Mesenchymal stem cell (in vitro differentiated cells and primary cell): Measurements from ENCODE around the gene LCP1.
A peak's percentile ranks its signal among the peaks of the same experiment; 100 is the strongest.

Source experiments
- DNase-seq: peaks from one replicate; pipeline ENCODE4 v3.0.0-alpha.2; 2013
- H2AFZ ChIP-seq: one replicate; pipeline ENCODE4 v1.6.1; 2013; ENCODE audit warnings: low read depth, mild to moderate bottlenecking, control low read depth, inconsistent platforms, low read length, moderate library complexity
- H2AK5ac ChIP-seq: 2 replicates; pipeline ENCODE4 v1.6.1; 2013; ENCODE audit warnings: low read length, moderate library complexity, mild to moderate bottlenecking, inconsistent platforms; ENCODE audit not compliant: severe bottlenecking
- H2BK120ac ChIP-seq: one replicate; pipeline ENCODE4 v1.6.1; 2013; ENCODE audit warnings: low read depth, mild to moderate bottlenecking, inconsistent platforms, low read length, moderate library complexity
- H2BK12ac ChIP-seq, 2 experiments: one replicate each; pipeline ENCODE4 v1.6.1; 2013; ENCODE audit warnings: inconsistent platforms in 2 of 2, low read length in 2 of 2, mild to moderate bottlenecking in 2 of 2, moderate library complexity in 2 of 2, control low read depth in 1 of 2
- H2BK15ac ChIP-seq: one replicate; pipeline ENCODE4 v1.6.1; 2013; ENCODE audit warnings: mild to moderate bottlenecking, low read depth, inconsistent platforms; ENCODE audit not compliant: poor library complexity, severe bottlenecking
- H2BK5ac ChIP-seq: 2 replicates; pipeline ENCODE4 v1.6.1; 2013; ENCODE audit warnings: low read depth, mild to moderate bottlenecking, low read length, control low read depth, inconsistent platforms; ENCODE audit not compliant: poor library complexity, severe bottlenecking
- H3K14ac ChIP-seq, 2 experiments: one replicate each; pipeline ENCODE4 v1.6.1; 2013; ENCODE audit warnings: inconsistent platforms in 2 of 2, low read length in 2 of 2, control low read depth in 1 of 2, mild to moderate bottlenecking in 1 of 2, moderate library complexity in 1 of 2
- H3K18ac ChIP-seq, 2 experiments: one replicate each; pipeline ENCODE4 v1.6.1; 2013; ENCODE audit warnings: inconsistent platforms in 2 of 2, low read length in 2 of 2, control low read depth in 1 of 2, low read depth in 1 of 2, mild to moderate bottlenecking in 1 of 2
- H3K23ac ChIP-seq, 2 experiments: one replicate each; pipeline ENCODE4 v1.6.1; 2013; ENCODE audit warnings: inconsistent platforms in 2 of 2, low read length in 2 of 2, mild to moderate bottlenecking in 2 of 2, moderate library complexity in 2 of 2, control low read depth in 1 of 2
- H3K27ac ChIP-seq: 2 replicates; pipeline ENCODE4 v1.5.1; 2013; ENCODE audit warnings: mild to moderate bottlenecking, moderate library complexity, low read length, control low read depth, inconsistent platforms; ENCODE audit not compliant: poor library complexity, severe bottlenecking
- H3K27me3 ChIP-seq, 2 experiments: 2 replicates each; pipeline versions ENCODE4 v1.6.1 to v1.7.0; 2013; ENCODE audit warnings: low read length in 2 of 2, mild to moderate bottlenecking in 2 of 2, moderate library complexity in 2 of 2, control low read depth in 1 of 2, inconsistent platforms in 1 of 2; ENCODE audit not compliant: control insufficient read depth in 1 of 2, insufficient read depth in 1 of 2
- H3K36me3 ChIP-seq, 2 experiments: 2 replicates each; pipeline versions ENCODE4 v1.6.1 to v1.7.0; 2013; ENCODE audit warnings: low read length in 2 of 2, control low read depth in 1 of 2, inconsistent platforms in 1 of 2, low read depth in 1 of 2, mild to moderate bottlenecking in 1 of 2; ENCODE audit not compliant: insufficient read depth in 2 of 2, control insufficient read depth in 1 of 2
- H3K4ac ChIP-seq, 2 experiments: one replicate each; pipeline ENCODE4 v1.6.1; 2013; ENCODE audit warnings: inconsistent platforms in 2 of 2, low read length in 2 of 2, mild to moderate bottlenecking in 2 of 2, moderate library complexity in 2 of 2, control low read depth in 1 of 2, low read depth in 1 of 2
- H3K4me1 ChIP-seq: 2 replicates; pipeline ENCODE4 v1.6.1; 2013; ENCODE audit warnings: low read depth, low read length, control low read depth; ENCODE audit not compliant: control insufficient read depth, insufficient read depth
- H3K4me2 ChIP-seq: 2 replicates; pipeline ENCODE4 v1.6.1; 2013; ENCODE audit warnings: low read length, mild to moderate bottlenecking, inconsistent platforms; ENCODE audit not compliant: poor library complexity, severe bottlenecking
- H3K4me3 ChIP-seq, 2 experiments: 2 replicates each; pipeline versions ENCODE4 v1.5.1 to v1.7.0; 2013; ENCODE audit warnings: low read length in 2 of 2, mild to moderate bottlenecking in 2 of 2, control low read depth in 1 of 2, low read depth in 1 of 2; ENCODE audit not compliant: insufficient read depth in 1 of 2
- H3K79me1 ChIP-seq: replicated peaks from 2 replicates; pipeline ENCODE4 v1.6.1; 2013; ENCODE audit warnings: mild to moderate bottlenecking, control low read depth, low read length, inconsistent platforms; ENCODE audit not compliant: poor library complexity, severe bottlenecking
- H3K9ac ChIP-seq: 2 replicates; pipeline ENCODE4 v1.7.0; 2013; ENCODE audit warnings: mild to moderate bottlenecking, low read length, moderate library complexity
- H3K9me3 ChIP-seq: 2 replicates; pipeline ENCODE4 v1.7.0; 2013; ENCODE audit warnings: mild to moderate bottlenecking, low read length; ENCODE audit not compliant: control insufficient read depth
- H4K8ac ChIP-seq: one replicate; pipeline ENCODE4 v1.6.1; 2013; ENCODE audit warnings: inconsistent platforms, mild to moderate bottlenecking, low read length, moderate library complexity
- H4K91ac ChIP-seq: one replicate; pipeline ENCODE4 v1.6.1; 2013; ENCODE audit warnings: mild to moderate bottlenecking, low read length, inconsistent platforms
- WGBS: methylation state at CpG from one replicate; pipeline ENCODE4 v1.1.7; 2013; ENCODE audit warnings: mixed read lengths; 5-methylcytosine and 5-hydroxymethylcytosine counted together

Gene LCP1

GRCh38 chr13:46154136-46154801 lies 27.7 kb downstream of the LCP1 start:
- no peak overlapping the region for H2BK120ac ChIP-seq
- H3K79me1 ChIP-seq = no peaks in the 10 kb centered on the region
- no peaks in the 10 kb centered on the region for H3K9me3 ChIP-seq
- H3K4ac ChIP-seq = no peak overlapping the region
- no peak for DNase-seq
- no peak overlapping the region for H3K18ac ChIP-seq
- no peak overlapping the region for H3K27ac ChIP-seq
- H2BK15ac ChIP-seq = no peak overlapping the region
- H4K8ac ChIP-seq = no peak overlapping the region
- no peaks in the 10 kb centered on the region for H3K27me3 ChIP-seq
- H2BK5ac ChIP-seq = no peak overlapping the region
- no peak overlapping the region for H2AK5ac ChIP-seq
- H3K4me2 ChIP-seq = no peak overlapping the region
- H3K9ac ChIP-seq = no peak overlapping the region
- no peaks in the 10 kb centered on the region for H3K36me3 ChIP-seq
- WGBS = 80% methylated on average over 3 of the region's 7 CpGs
- H2BK12ac ChIP-seq = no peak overlapping the region
- H2AFZ ChIP-seq = no peak overlapping the region
- H3K23ac ChIP-seq = no peak overlapping the region
- no peak overlapping the region for H3K14ac ChIP-seq
- H3K4me3 ChIP-seq = no peak overlapping the region
- H4K91ac ChIP-seq = no peak overlapping the region
- H3K4me1 ChIP-seq = peaks cover 4% of the 10 kb centered on the region

GRCh38 chr13:46152627-46153328 lies 29.2 kb downstream of the LCP1 start:
- no peak overlapping the region for H2BK12ac ChIP-seq
- H2AFZ ChIP-seq = no peak overlapping the region
- no peak overlapping the region for H3K14ac ChIP-seq
- no peak for DNase-seq
- H2BK15ac ChIP-seq = no peak overlapping the region
- no peak overlapping the region for H3K27ac ChIP-seq
- H2BK120ac ChIP-seq = no peak overlapping the region
- H3K23ac ChIP-seq = no peak overlapping the region
- H4K91ac ChIP-seq = no peak overlapping the region
- no peaks in the 10 kb centered on the region for H3K27me3 ChIP-seq
- H3K79me1 ChIP-seq = no peaks in the 10 kb centered on the region
- no peaks in the 10 kb centered on the region for H3K36me3 ChIP-seq
- no peak overlapping the region for H2AK5ac ChIP-seq
- WGBS = 90% methylated on average over 6 of the region's 6 CpGs
- H3K9ac ChIP-seq = no peak overlapping the region
- H3K4ac ChIP-seq = no peak overlapping the region
- no peak overlapping the region for H3K4me3 ChIP-seq
- H3K18ac ChIP-seq = no peak overlapping the region
- no peak overlapping the region for H4K8ac ChIP-seq
- H3K9me3 ChIP-seq = no peaks in the 10 kb centered on the region
- peaks cover 4% of the 10 kb centered on the region for H3K4me1 ChIP-seq
- H3K4me2 ChIP-seq = no peak overlapping the region
- no peak overlapping the region for H2BK5ac ChIP-seq

- Histone ChIP-seq H2BK12ac (no peak overlapping the region), H3K27me3 (no peaks in the 10 kb centered on the region), H3K4me3 (no peak overlapping the region), H2BK5ac (no peak overlapping the region), H3K4me1 (peaks cover 4% of the 10 kb centered on the region), H2BK120ac (no peak overlapping the region), H3K9ac (no peak overlapping the region), H2AK5ac (no peak overlapping the region), H3K9me3 (no peaks in the 10 kb centered on the region), H2AFZ (no peak overlapping the region), H3K14ac (no peak overlapping the region), H2BK15ac (no peak overlapping the region), H3K18ac (no peak overlapping the region), H3K23ac (no peak overlapping the region), H4K91ac (no peak overlapping the region), H4K8ac (no peak overlapping the region), H3K27ac (peak overlapping the region; percentile 24), H3K4me2 (no peak overlapping the region), H3K79me1 (no peaks in the 10 kb centered on the region), H3K36me3 (no peaks in the 10 kb centered on the region), H3K4ac (no peak overlapping the region)
- no peak for DNase-seq
- 100% methylated on average over 1 of the region's 1 CpG for WGBS
Observed at GRCh38 chr13:46150134-46150693, 31.8 kb downstream of the LCP1 start.

GRCh38 chr13:46149272-46150133 lies 32.5 kb downstream of the LCP1 start:
- Histone ChIP-seq H3K36me3 (no peaks in the 10 kb centered on the region), H2BK15ac (no peak overlapping the region), H3K4ac (no peak overlapping the region), H2BK120ac (no peak overlapping the region), H2BK12ac (no peak overlapping the region), H3K4me3 (no peak overlapping the region), H3K4me2 (no peak overlapping the region), H3K4me1 (peaks cover 4% of the 10 kb centered on the region), H3K27me3 (peaks cover 0 to 3% of the 10 kb centered on the region in 2 experiments), H4K91ac (no peak overlapping the region), H3K14ac (no peak overlapping the region), H3K79me1 (no peaks in the 10 kb centered on the region), H3K18ac (no peak overlapping the region), H2AFZ (no peak overlapping the region), H2BK5ac (no peak overlapping the region), H4K8ac (no peak overlapping the region), H3K27ac (peak overlapping the region; percentile 29), H3K9ac (no peak overlapping the region), H2AK5ac (peak overlapping the region; percentile 50), H3K9me3 (no peaks in the 10 kb centered on the region), H3K23ac (no peak overlapping the region)
- WGBS = 65% methylated on average over 7 of the region's 7 CpGs
- no peak for DNase-seq
